H1 (cell line): ENCODE measurements around the gene LGALSL. TPM values are rescaled to one million over a fixed set of nuclear protein-coding genes. Genes with fewer than 3 reads are reported as not detected.

Source experiments
- CTCF ChIA-PET: fragments of 300-600 bp; sonication (Branson Sonifier 250); formaldehyde crosslinking; loops from one replicate; lab custom pipeline; 2021; ENCODE audit not compliant: partially characterized antibody; lab: Charles Lee
- POLR2A ChIA-PET: fragments of 300-600 bp; sonication (Branson Sonifier 250); formaldehyde crosslinking; loops from one replicate; lab custom pipeline; 2021; ENCODE audit warnings: inconsistent platforms; ENCODE audit not compliant: partially characterized antibody; lab: Charles Lee
- DNase-seq, 2 experiments: peaks; one replicate each; pipeline versions ENCODE4 v3.0.0 to v3.0.0-alpha.2; 2010 to 2022; ENCODE audit warnings: low spot score in 2 of 2, low read depth in 1 of 2, mixed read lengths in 1 of 2
- FAIRE-seq: peaks from 2 replicates; lab custom pipeline; 2011; peaks lifted over from hg19 to GRCh38; lab: Jason Lieb, UNC
- H2AFZ ChIP-seq: 2 replicates; pipeline ENCODE4 v1.8.1; 2012; ENCODE audit warnings: low read length, inconsistent platforms
- H2AK5ac ChIP-seq: 2 replicates; pipeline ENCODE4 v1.6.1; 2013; ENCODE audit warnings: low read depth, low read length
- H2BK120ac ChIP-seq: replicated peaks from 2 replicates; pipeline ENCODE3; 2013; ENCODE audit warnings: low read depth, low read length, inconsistent platforms
- H2BK12ac ChIP-seq: 2 replicates; pipeline ENCODE4 v1.6.1; 2013; ENCODE audit warnings: low read depth, low read length
- H2BK15ac ChIP-seq: 2 replicates; pipeline ENCODE4 v1.6.1; 2013; ENCODE audit warnings: low read length
- H2BK20ac ChIP-seq: 2 replicates; pipeline ENCODE4 v1.6.1; 2013; ENCODE audit warnings: low read length
- H2BK5ac ChIP-seq: 2 replicates; pipeline ENCODE4 v1.6.1; 2013; ENCODE audit warnings: low read depth, low read length
- H3K14ac ChIP-seq: 2 replicates; pipeline ENCODE4 v1.6.1; 2013; ENCODE audit warnings: inconsistent platforms; ENCODE audit not compliant: insufficient read length
- H3K18ac ChIP-seq: 2 replicates; pipeline ENCODE4 v1.6.1; 2013; ENCODE audit warnings: low read length; ENCODE audit errors: extremely low read depth
- H3K23ac ChIP-seq: 2 replicates; pipeline ENCODE4 v1.6.1; 2013; ENCODE audit warnings: inconsistent platforms; ENCODE audit not compliant: insufficient read length
- H3K23me2 ChIP-seq: 2 replicates; pipeline ENCODE4 v1.6.1; 2013; ENCODE audit warnings: low read depth, low read length
- H3K27ac ChIP-seq: 2 replicates; pipeline ENCODE4 v1.6.1; 2011; ENCODE audit warnings: low read depth, low read length, inconsistent platforms
- H3K27me3 ChIP-seq, 4 experiments: replicated peaks in 1 of 4; 1 replicate in 1 of 4; 2 replicates in 3 of 4; pipeline versions ENCODE4 v1.6.1 to v1.8.1; 2011 to 2013; ENCODE audit warnings: low read length in 3 of 4, mild to moderate bottlenecking in 3 of 4, inconsistent platforms in 2 of 4, mixed read lengths in 2 of 4, moderate library complexity in 1 of 4; ENCODE audit not compliant: control insufficient read depth in 3 of 4, insufficient read depth in 3 of 4; ENCODE audit errors: extremely low read depth in 1 of 4
- H3K36me3 ChIP-seq, 4 experiments: 2 replicates each; pipeline versions ENCODE4 v1.6.1 to v1.8.1; 2011 to 2013; ENCODE audit warnings: mild to moderate bottlenecking in 4 of 4, low read length in 3 of 4, moderate library complexity in 2 of 4, control low read depth in 1 of 4, inconsistent platforms in 1 of 4; ENCODE audit not compliant: insufficient read depth in 4 of 4, control insufficient read depth in 2 of 4
- H3K4ac ChIP-seq: replicated peaks from 2 replicates; pipeline ENCODE3; 2013; ENCODE audit warnings: low read length, low read depth, mixed read lengths, inconsistent platforms; ENCODE audit not compliant: insufficient read length
- H3K4me1 ChIP-seq, 4 experiments: replicated peaks in 1 of 4; 1 replicate in 1 of 4; 2 replicates in 3 of 4; pipeline versions ENCODE4 v1.6.1 to v1.8.1; 2011 to 2013; ENCODE audit warnings: low read length in 3 of 4, inconsistent platforms in 2 of 4, mixed read lengths in 1 of 4; ENCODE audit not compliant: insufficient read depth in 4 of 4, control insufficient read depth in 3 of 4
- H3K4me2 ChIP-seq, 2 experiments: 2 replicates each; pipeline versions ENCODE4 v1.6.1 to v1.8.1; 2011 to 2013; ENCODE audit warnings: low read depth in 2 of 2, low read length in 2 of 2, control low read depth in 1 of 2, inconsistent platforms in 1 of 2, mild to moderate bottlenecking in 1 of 2; ENCODE audit not compliant: insufficient read depth in 1 of 2
- H3K4me3 ChIP-seq, 4 experiments: fragments of 200-600, 300-600 bp in 1 of 4; sonication (generic), shearing (Covaris generic), sonication (Bioruptor Twin) in 1 of 4; 2 replicates each; pipeline versions ENCODE4 v1.5.1 to v1.8.1; 2011 to 2016; ENCODE audit warnings: low read length in 4 of 4, low read depth in 3 of 4, control low read depth in 2 of 4, inconsistent platforms in 2 of 4, mild to moderate bottlenecking in 2 of 4, mixed read lengths in 1 of 4, moderate library complexity in 1 of 4; ENCODE audit not compliant: insufficient read depth in 2 of 4; ENCODE audit errors: extremely low read depth in 1 of 4
- H3K56ac ChIP-seq: replicated peaks from 2 replicates; pipeline ENCODE3; 2013; ENCODE audit warnings: low read depth, mild to moderate bottlenecking, mixed read lengths, low read length, inconsistent platforms; ENCODE audit not compliant: insufficient read length
- H3K79me1 ChIP-seq: 2 replicates; pipeline ENCODE4 v1.6.1; 2013; ENCODE audit warnings: low read depth, low read length, control low read depth
- H3K79me2 ChIP-seq, 2 experiments: 2 replicates each; pipeline versions ENCODE4 v1.6.1 to v1.8.1; 2012 to 2013; ENCODE audit warnings: low read length in 2 of 2, mild to moderate bottlenecking in 2 of 2, inconsistent platforms in 1 of 2; ENCODE audit not compliant: insufficient read depth in 2 of 2, control insufficient read depth in 1 of 2
- H3K9ac ChIP-seq, 4 experiments: replicated peaks in 1 of 4; 1 replicate in 1 of 4; 2 replicates in 3 of 4; pipeline versions ENCODE4 v1.6.1 to v1.8.1; 2011 to 2013; ENCODE audit warnings: low read depth in 3 of 4, low read length in 3 of 4, control low read depth in 2 of 4, mild to moderate bottlenecking in 2 of 4, moderate library complexity in 2 of 4, inconsistent platforms in 1 of 4; ENCODE audit errors: extremely low read depth in 1 of 4
- H3K9me3 ChIP-seq, 2 experiments: 2 replicates each; pipeline versions ENCODE4 v1.6.1 to v1.8.1; 2012 to 2013; ENCODE audit warnings: mild to moderate bottlenecking in 2 of 2, moderate library complexity in 2 of 2, control low read depth in 1 of 2, inconsistent platforms in 1 of 2, low read depth in 1 of 2, low read length in 1 of 2, mixed read lengths in 1 of 2; ENCODE audit not compliant: insufficient read depth in 2 of 2
- H4K20me1 ChIP-seq, 2 experiments: replicated peaks in 1 of 2; 2 replicates each; pipeline versions ENCODE3 to v1.8.1; 2011 to 2013; ENCODE audit warnings: inconsistent platforms in 2 of 2, low read length in 2 of 2, mild to moderate bottlenecking in 1 of 2; ENCODE audit not compliant: insufficient read depth in 2 of 2, control insufficient read depth in 1 of 2
- H4K5ac ChIP-seq: 2 replicates; pipeline ENCODE4 v1.6.1; 2013; ENCODE audit warnings: low read length, low read depth, mixed read lengths, inconsistent platforms; ENCODE audit not compliant: insufficient read length
- H4K8ac ChIP-seq: 2 replicates; pipeline ENCODE4 v1.8.0; 2013; ENCODE audit warnings: mild to moderate bottlenecking, moderate library complexity, low read length, inconsistent platforms; ENCODE audit not compliant: insufficient read depth; ENCODE audit errors: extremely low read depth
- H4K91ac ChIP-seq: replicated peaks from 2 replicates; pipeline ENCODE3; 2013; ENCODE audit warnings: low read length, mixed read lengths, inconsistent platforms; ENCODE audit not compliant: insufficient read length
- CBX8 ChIP-seq: fragments of 300-800, 300-1000 bp; sonication (generic); IDR thresholded peaks from 2 replicates; pipeline ENCODE4 v1.7.1; 2016; ENCODE audit warnings: low read depth, low read length, borderline replicate concordance
- EGR1 ChIP-seq: IDR thresholded peaks from 2 replicates; pipeline ENCODE4 v1.6.1; 2011; ENCODE audit warnings: low read depth, low read length, borderline replicate concordance
- EZH2 ChIP-seq: fragments of 200-600 bp; sonication (generic); IDR thresholded peaks from 2 replicates; pipeline ENCODE4 v1.7.1; 2012; ENCODE audit warnings: low read depth, mild to moderate bottlenecking, moderate library complexity, low read length, inconsistent platforms; ENCODE audit not compliant: severe bottlenecking
- GTF2F1 ChIP-seq: IDR thresholded peaks from 2 replicates; pipeline ENCODE4 v1.6.1; 2012; ENCODE audit warnings: low read depth, low read length, improper control_type of control experiment, borderline replicate concordance
- JUN ChIP-seq: IDR thresholded peaks from 2 replicates; pipeline ENCODE4 v1.6.1; 2011; ENCODE audit warnings: low read depth, mild to moderate bottlenecking, improper control_type of control experiment, low read length
- POU5F1 ChIP-seq: IDR thresholded peaks from 2 replicates; pipeline ENCODE4 v1.6.1; 2011; ENCODE audit warnings: low read depth, mild to moderate bottlenecking, low read length, moderate library complexity
- RFX5 ChIP-seq: IDR thresholded peaks from 2 replicates; pipeline ENCODE4 v1.6.1; 2011; ENCODE audit warnings: low read depth, low read length, improper control_type of control experiment, borderline replicate concordance
- SRF ChIP-seq: IDR thresholded peaks from 2 replicates; pipeline ENCODE4 v1.6.1; 2011; ENCODE audit warnings: mild to moderate bottlenecking, low read depth, low read length, moderate library complexity
- WGBS, 2 experiments: shearing (Covaris generic) in 1 of 2; methylation state at CpG; one replicate each; pipeline versions ENCODE4 v1.1.6 to v1.1.7; 2013 to 2015; ENCODE audit warnings: low lambda C conversion rate in 2 of 2, mixed read lengths in 2 of 2, inconsistent platforms in 1 of 2, low coverage in 1 of 2, missing lambda C conversion rate in 1 of 2; ENCODE audit not compliant: insufficient replicate concordance in 2 of 2, insufficient coverage in 1 of 2, insufficient read length in 1 of 2; ENCODE audit errors: extremely low coverage in 1 of 2, missing lambda C conversion rate in 1 of 2; 5-methylcytosine and 5-hydroxymethylcytosine counted together
- polyA plus RNA-seq, 7 experiments: library from polyadenylated mRNA; depleted of rRNA in 3 of 7; stranded (reverse) in 5 of 7; unstranded in 2 of 7; fragments of >200 nt in 5 of 7; fragments of 200-250 nt in 2 of 7; gene quantifications; 1 replicate in 5 of 7; 2 replicates in 1 of 7; 4 replicates in 1 of 7; pipeline versions ENCODE4 v1.2.1 to v1.2.3, GENCODE V29; 2011 to 2013; ENCODE audit warnings: missing spikeins in 2 of 7, mixed read lengths in 2 of 7
- total RNA-seq: library from RNA; stranded (reverse); fragmentation: NEBNext Ultra II Directional; extraction: Animal tissue kit (Norgen Biotek cat#: 25700); gene quantifications from 2 replicates; pipeline ENCODE4 v1.2.1, GENCODE V29; 2021
- TF ChIP-seq, protein P1 (sequence below): IDR thresholded peaks from 2 replicates; pipeline ENCODE4 v1.6.1; 2011; ENCODE audit warnings: low read depth, mild to moderate bottlenecking, low read length; ENCODE audit not compliant: insufficient read depth
- TF ChIP-seq, protein P2 (sequence below): IDR thresholded peaks from 2 replicates; pipeline ENCODE4 v1.6.1; 2012; ENCODE audit warnings: low read length, inconsistent platforms

LGALSL gene
- total and polyA plus RNA-seq, 2 of the 8 experiments (the other 6 are each of a cell fraction or from before 2014, with no cell fraction given): 13.6 to 32.3 TPM

DNA sequence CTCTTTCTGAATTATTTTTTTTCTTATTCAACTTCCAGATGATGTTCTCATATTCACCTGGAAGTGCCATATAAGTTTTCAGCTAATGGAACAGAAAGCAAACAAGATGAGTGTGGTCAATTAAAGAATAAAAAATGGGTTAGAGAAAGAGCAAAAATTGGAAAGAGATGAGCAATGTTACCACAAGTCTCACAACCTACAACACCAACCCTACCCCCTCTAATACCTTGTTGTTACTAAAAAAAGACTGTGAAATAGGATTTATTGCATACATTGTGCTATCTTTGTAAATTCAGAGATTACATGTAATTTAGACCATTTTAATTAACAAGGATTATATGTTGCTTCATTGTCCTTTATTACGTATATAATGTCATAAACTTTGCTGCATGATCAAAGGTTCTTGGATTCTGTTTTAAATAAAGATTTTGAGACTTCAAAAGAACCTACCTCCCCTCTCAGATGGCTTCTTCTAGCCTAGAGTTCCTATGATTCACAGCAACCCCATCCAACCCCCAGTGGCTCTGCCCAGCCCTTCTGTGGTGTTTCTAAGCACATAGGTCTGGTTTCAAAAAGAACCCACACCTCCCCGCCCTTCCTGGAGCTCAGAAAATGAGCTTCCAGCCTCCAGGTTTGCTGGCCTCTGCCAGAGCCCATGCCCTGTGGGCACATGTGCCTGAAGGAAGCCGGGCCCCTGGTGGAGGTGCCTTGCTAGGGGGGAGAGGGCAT, 24.7 kb downstream of the LGALSL start:
- Histone ChIP-seq H3K4me1 (peaks cover 3 to 7% (median 4%) of the 10 kb centered on the region in 4 experiments; a peak in 5 of 7 replicates), H3K14ac (no peak overlapping the region), H2BK15ac (no peak overlapping the region), H3K18ac (no peak overlapping the region), H2BK120ac (no peak overlapping the region), H3K56ac (no peak overlapping the region), H4K8ac (no peak overlapping the region), H2BK12ac (no peak overlapping the region), H3K23ac (no peak overlapping the region), H4K20me1 (no peaks in the 10 kb centered on the region), H3K79me1 (no peaks in the 10 kb centered on the region), H2AK5ac (no peak overlapping the region), H3K4ac (no peak overlapping the region), H3K79me2 (no peaks in the 10 kb centered on the region), H3K9ac (no peak overlapping the region), H3K23me2 (no peaks in the 10 kb centered on the region), H2BK5ac (no peak overlapping the region), H2AFZ (no peak overlapping the region), H3K9me3 (no peaks in the 10 kb centered on the region), H3K36me3 (no peaks in the 10 kb centered on the region), H3K27me3 (no peaks in the 10 kb centered on the region), H2BK20ac (no peak overlapping the region), H3K27ac (no peak overlapping the region), H3K4me3 (no peak overlapping the region), H3K4me2 (no peak overlapping the region), H4K91ac (no peak overlapping the region), H4K5ac (no peak overlapping the region)
- CTCF ChIA-PET: interaction anchor here (0.6 to 6.0 kb wide), 6 partner anchors 10 to 175 kb away, joined by 3 to 34 read pairs (median 4); no protein-coding TSS in a partner anchor
- no peak for DNase-seq
- FAIRE-seq: no peak
- WGBS, 2 experiments: 85% methylated on average over 3 of the region's 3 CpGs; no CpG with 5 or more reads in 1 of the 2 experiments
- POLR2A ChIA-PET: no interaction called here
- TF ChIP-seq JUN: no peak
- no peak for TF ChIP-seq SRF
- TF ChIP-seq, protein P1, sequence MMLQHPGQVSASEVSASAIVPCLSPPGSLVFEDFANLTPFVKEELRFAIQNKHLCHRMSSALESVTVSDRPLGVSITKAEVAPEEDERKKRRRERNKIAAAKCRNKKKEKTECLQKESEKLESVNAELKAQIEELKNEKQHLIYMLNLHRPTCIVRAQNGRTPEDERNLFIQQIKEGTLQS: no peak
- no peak for TF ChIP-seq CBX8
- TF ChIP-seq POU5F1: no peak
- no peak for TF ChIP-seq EZH2
- TF ChIP-seq EGR1: no peak
- TF ChIP-seq, protein P2, sequence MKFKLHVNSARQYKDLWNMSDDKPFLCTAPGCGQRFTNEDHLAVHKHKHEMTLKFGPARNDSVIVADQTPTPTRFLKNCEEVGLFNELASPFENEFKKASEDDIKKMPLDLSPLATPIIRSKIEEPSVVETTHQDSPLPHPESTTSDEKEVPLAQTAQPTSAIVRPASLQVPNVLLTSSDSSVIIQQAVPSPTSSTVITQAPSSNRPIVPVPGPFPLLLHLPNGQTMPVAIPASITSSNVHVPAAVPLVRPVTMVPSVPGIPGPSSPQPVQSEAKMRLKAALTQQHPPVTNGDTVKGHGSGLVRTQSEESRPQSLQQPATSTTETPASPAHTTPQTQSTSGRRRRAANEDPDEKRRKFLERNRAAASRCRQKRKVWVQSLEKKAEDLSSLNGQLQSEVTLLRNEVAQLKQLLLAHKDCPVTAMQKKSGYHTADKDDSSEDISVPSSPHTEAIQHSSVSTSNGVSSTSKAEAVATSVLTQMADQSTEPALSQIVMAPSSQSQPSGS: no peak
- no peak for TF ChIP-seq RFX5
- no peak for TF ChIP-seq GTF2F1
